WTC11 (cell line): ENCODE data around the gene GTF2F1. TPM values are rescaled to one million over a fixed set of nuclear protein-coding genes. Genes with fewer than 3 reads are reported as not detected.

ENCODE experiments used
- ATAC-seq: fragments of 200-7000 bp; cut with Tn5 transposase; 2 replicates; pipeline ENCODE4 v1.10.0; 2021; ENCODE audit warnings: mild to moderate bottlenecking, moderate library complexity
- CTCF ChIA-PET: fragments of 300-600 bp; sonication (Branson Sonifier 250); formaldehyde crosslinking; loops from one replicate; lab custom pipeline; 2021; ENCODE audit warnings: antibody characterized with exemption; lab: Charles Lee
- POLR2A ChIA-PET: fragments of 350-600 bp; sonication (Branson Sonifier 250); formaldehyde crosslinking; loops from one replicate; lab custom pipeline; 2021; ENCODE audit warnings: antibody characterized with exemption; lab: Charles Lee
- DNase-seq: peaks from one replicate; pipeline ENCODE4 v3.0.0; 2021; ENCODE audit warnings: low spot score
- H3K27ac Mint-ChIP-seq: 2 replicates; pipeline ENCODE4 v1.8.0; 2021; ENCODE audit warnings: mixed read lengths
- H3K27me3 Mint-ChIP-seq: 2 replicates; pipeline ENCODE4 v1.8.0; 2021; ENCODE audit warnings: low read depth, mild to moderate bottlenecking, moderate library complexity, mixed read lengths
- H3K36me3 Mint-ChIP-seq: 2 replicates; pipeline ENCODE4 v1.8.0; 2021; ENCODE audit warnings: mixed read lengths
- H3K4me1 Mint-ChIP-seq: 2 replicates; pipeline ENCODE4 v1.8.0; 2022; ENCODE audit warnings: mixed read lengths
- H3K4me3 Mint-ChIP-seq: 2 replicates; pipeline ENCODE4 v1.8.0; 2021; ENCODE audit warnings: mild to moderate bottlenecking, moderate library complexity, mixed read lengths
- H3K9me3 Mint-ChIP-seq: 2 replicates; pipeline ENCODE4 v1.8.0; 2021; ENCODE audit warnings: mixed read lengths
- ATF6 ChIP-seq: sonication (generic); formaldehyde crosslinking; IDR thresholded peaks from 2 replicates; pipeline ENCODE4 v1.8.1; 2023; ENCODE audit warnings: mild to moderate bottlenecking, missing genetic modification reagents
- CREB1 ChIP-seq: sonication (generic); formaldehyde crosslinking; IDR thresholded peaks from 2 replicates; pipeline ENCODE4 v1.8.0; 2023; ENCODE audit warnings: mild to moderate bottlenecking, missing genetic modification reagents
- ERG ChIP-seq: fragments of 250-450 bp; sonication (Bioruptor Pico); IDR thresholded peaks from 2 replicates; pipeline ENCODE4 v1.8.0; 2021; ENCODE audit warnings: mild to moderate bottlenecking
- ETV6 ChIP-seq: sonication (generic); formaldehyde crosslinking; IDR thresholded peaks from 2 replicates; pipeline ENCODE4 v1.8.1; 2022; ENCODE audit warnings: mild to moderate bottlenecking, missing genetic modification reagents
- FOXJ3 ChIP-seq: sonication (generic); formaldehyde crosslinking; IDR thresholded peaks from 2 replicates; pipeline ENCODE4 v1.9.0; 2021; ENCODE audit warnings: missing genetic modification reagents, mild to moderate bottlenecking, borderline replicate concordance
- GTF2I ChIP-seq: fragments of 250-450 bp; sonication (Bioruptor Pico); conservative IDR thresholded peaks from 2 replicates; pipeline ENCODE4 v1.4.0; 2021; ENCODE audit warnings: mild to moderate bottlenecking
- MYBL2 ChIP-seq: sonication (generic); formaldehyde crosslinking; IDR thresholded peaks from 2 replicates; pipeline ENCODE4 v1.8.1; 2023; ENCODE audit warnings: mild to moderate bottlenecking, moderate library complexity, missing genetic modification reagents
- NFATC4 ChIP-seq: fragments of 250-450 bp; sonication (Bioruptor Pico); IDR thresholded peaks from 2 replicates; pipeline ENCODE4 v1.9.0; 2021; ENCODE audit warnings: mild to moderate bottlenecking
- NFYB ChIP-seq: sonication (generic); formaldehyde crosslinking; conservative IDR thresholded peaks from 2 replicates; pipeline ENCODE4 v1.8.0; 2022; ENCODE audit warnings: low read depth, missing genetic modification reagents
- PRRX2 ChIP-seq: fragments of 250-450 bp; sonication (Bioruptor Pico); IDR thresholded peaks from 2 replicates; pipeline ENCODE4 v1.8.0; 2021; ENCODE audit warnings: mild to moderate bottlenecking
- STAT6 ChIP-seq: sonication (generic); formaldehyde crosslinking; conservative IDR thresholded peaks from 2 replicates; pipeline ENCODE4 v1.8.1; 2023; ENCODE audit warnings: mild to moderate bottlenecking, low read depth, missing genetic modification reagents, moderate library complexity
- ZMAT4 ChIP-seq: fragments of 250-450 bp; sonication (Bioruptor Pico); IDR thresholded peaks from 2 replicates; pipeline ENCODE4 v1.9.0; 2021; ENCODE audit warnings: mild to moderate bottlenecking
- total RNA-seq: library from RNA; stranded (reverse); gene quantifications from 3 replicates; pipeline ENCODE4 v1.2.3, GENCODE V29; 2021
- TF ChIP-seq, protein P1 (sequence below): fragments of 200-600 bp; IDR thresholded peaks from 2 replicates; pipeline ENCODE4 v1.8.0; 2022; ENCODE audit warnings: antibody characterized with exemption
- TF ChIP-seq, protein P2 (sequence below): sonication (generic); formaldehyde crosslinking; IDR thresholded peaks from 2 replicates; pipeline ENCODE4 v1.8.1; 2022; ENCODE audit warnings: missing genetic modification reagents, borderline replicate concordance

Gene GTF2F1
- total RNA-seq, 1 experiment from 2014 or later = 62.4 TPM

- ATAC-seq = no peak
- CTCF ChIA-PET = interaction anchor here (0.6 to 0.7 kb wide), 2 partner anchors 38 to 708 kb away, joined by 3 to 4 read pairs; no protein-coding TSS in a partner anchor
- peaks cover 13% of the 10 kb centered on the region for H3K4me1 Mint-ChIP-seq
- no peak overlapping the region for H3K4me3 Mint-ChIP-seq
- H3K9me3 Mint-ChIP-seq = peaks cover 5% of the 10 kb centered on the region; the same call in 1 of the 2 replicates
- no peak for TF ChIP-seq FOXJ3
- no peak for TF ChIP-seq PRRX2 (CRISPR knock-in tag)
- TF ChIP-seq CREB1 = no peak
- no peak for TF ChIP-seq STAT6
- no peak for TF ChIP-seq ETV6
- TF ChIP-seq GTF2I (CRISPR knock-in tag) = no peak
- TF ChIP-seq NFYB (CRISPR knock-in tag) = no peak
- TF ChIP-seq, all 79 proteins: peak for 0
- POLR2A ChIA-PET = interaction anchor here (0.6 to 0.7 kb wide), 2 partner anchors 34 to 42 kb away, joined by 3 to 4 read pairs; no protein-coding TSS in a partner anchor
- peaks cover 36% of the 10 kb centered on the region for H3K36me3 Mint-ChIP-seq
- no peak for DNase-seq
- H3K27me3 Mint-ChIP-seq = no peaks in the 10 kb centered on the region
- no peak overlapping the region for H3K27ac Mint-ChIP-seq
These were observed 14.5 kb downstream of the GTF2F1 start for GRCh38 chr19:6378486-6378885.

GRCh38 chr19:6378041-6378440 lies 14.9 kb downstream of the GTF2F1 start:
- ATAC-seq = no peak
- Mint-ChIP-seq H3K36me3 (peaks cover 32% of the 10 kb centered on the region), H3K4me3 (no peak overlapping the region), H3K27ac (no peak overlapping the region), H3K9me3 (peaks cover 5% of the 10 kb centered on the region; the same call in 1 of the 2 replicates)
- POLR2A ChIA-PET = interaction anchor here (0.6 to 1.6 kb wide), 4 partner anchors 15 to 132 kb away, joined by 3 to 4 read pairs (median 4); partner anchors contain the start of gene GTF2F1
- no peak for TF ChIP-seq MYBL2 (CRISPR knock-in tag)
- TF ChIP-seq ZMAT4 (CRISPR knock-in tag) = no peak
- TF ChIP-seq, protein P1, sequence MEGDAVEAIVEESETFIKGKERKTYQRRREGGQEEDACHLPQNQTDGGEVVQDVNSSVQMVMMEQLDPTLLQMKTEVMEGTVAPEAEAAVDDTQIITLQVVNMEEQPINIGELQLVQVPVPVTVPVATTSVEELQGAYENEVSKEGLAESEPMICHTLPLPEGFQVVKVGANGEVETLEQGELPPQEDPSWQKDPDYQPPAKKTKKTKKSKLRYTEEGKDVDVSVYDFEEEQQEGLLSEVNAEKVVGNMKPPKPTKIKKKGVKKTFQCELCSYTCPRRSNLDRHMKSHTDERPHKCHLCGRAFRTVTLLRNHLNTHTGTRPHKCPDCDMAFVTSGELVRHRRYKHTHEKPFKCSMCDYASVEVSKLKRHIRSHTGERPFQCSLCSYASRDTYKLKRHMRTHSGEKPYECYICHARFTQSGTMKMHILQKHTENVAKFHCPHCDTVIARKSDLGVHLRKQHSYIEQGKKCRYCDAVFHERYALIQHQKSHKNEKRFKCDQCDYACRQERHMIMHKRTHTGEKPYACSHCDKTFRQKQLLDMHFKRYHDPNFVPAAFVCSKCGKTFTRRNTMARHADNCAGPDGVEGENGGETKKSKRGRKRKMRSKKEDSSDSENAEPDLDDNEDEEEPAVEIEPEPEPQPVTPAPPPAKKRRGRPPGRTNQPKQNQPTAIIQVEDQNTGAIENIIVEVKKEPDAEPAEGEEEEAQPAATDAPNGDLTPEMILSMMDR = no peak
- no peak for TF ChIP-seq NFATC4 (CRISPR knock-in tag)
- TF ChIP-seq, protein P2, sequence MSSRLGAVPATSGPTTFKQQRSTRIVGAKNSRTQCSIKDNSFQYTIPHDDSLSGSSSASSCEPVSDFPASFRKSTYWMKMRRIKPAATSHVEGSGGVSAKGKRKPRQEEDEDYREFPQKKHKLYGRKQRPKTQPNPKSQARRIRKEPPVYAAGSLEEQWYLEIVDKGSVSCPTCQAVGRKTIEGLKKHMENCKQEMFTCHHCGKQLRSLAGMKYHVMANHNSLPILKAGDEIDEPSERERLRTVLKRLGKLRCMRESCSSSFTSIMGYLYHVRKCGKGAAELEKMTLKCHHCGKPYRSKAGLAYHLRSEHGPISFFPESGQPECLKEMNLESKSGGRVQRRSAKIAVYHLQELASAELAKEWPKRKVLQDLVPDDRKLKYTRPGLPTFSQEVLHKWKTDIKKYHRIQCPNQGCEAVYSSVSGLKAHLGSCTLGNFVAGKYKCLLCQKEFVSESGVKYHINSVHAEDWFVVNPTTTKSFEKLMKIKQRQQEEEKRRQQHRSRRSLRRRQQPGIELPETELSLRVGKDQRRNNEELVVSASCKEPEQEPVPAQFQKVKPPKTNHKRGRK (CRISPR knock-in tag) = no peak
- no peak for TF ChIP-seq ATF6 (CRISPR knock-in tag)
- no peak for TF ChIP-seq ERG
- TF ChIP-seq, all 79 proteins: peak for 0
- CTCF ChIA-PET = interaction anchor here (0.7 kb wide), 1 partner anchor 37 kb away, joined by 3 read pairs; no protein-coding TSS in a partner anchor
- no peak for DNase-seq
- Mint-ChIP-seq H3K4me1 (peaks cover 13% of the 10 kb centered on the region), H3K27me3 (no peaks in the 10 kb centered on the region)
